Upper lobe of left lung (tissue), 4 donors: Measurements from ENCODE around the gene GUCA2B.

ENCODE experiments used
- POLR2A ChIP-seq, 4 donors: fragments of 450-650 bp; IDR thresholded peaks; one replicate each; pipeline ENCODE4 v1.5.1; 2016 to 2017; ENCODE audit warnings: antibody characterized with exemption in 4 of 4, mild to moderate bottlenecking in 2 of 4
- POLR2AphosphoS5 ChIP-seq, 2 donors: sonication (generic); formaldehyde crosslinking; IDR thresholded peaks; one replicate each; pipeline ENCODE4 v1.5.1; 2017; ENCODE audit warnings: antibody characterized with exemption in 2 of 2

DNA sequence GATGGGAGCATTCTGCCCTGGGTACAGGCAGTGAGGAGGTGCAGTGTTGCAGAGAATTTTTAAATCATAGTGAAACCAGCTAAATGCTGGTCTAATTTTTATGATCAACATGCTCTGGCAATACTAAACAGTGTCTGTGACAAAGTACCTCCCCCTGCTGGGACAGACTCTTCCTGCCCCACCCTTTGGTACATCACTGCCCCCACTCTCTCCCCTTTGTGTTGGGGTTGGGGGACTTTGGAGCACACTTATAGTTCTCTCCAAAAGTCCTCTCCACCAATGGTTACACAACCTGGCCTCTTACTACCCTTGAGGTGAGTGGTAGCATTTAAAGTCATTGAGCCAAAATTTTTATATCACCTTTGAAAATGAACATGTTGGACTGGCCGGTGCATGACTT lies 48.2 kb upstream of the GUCA2B start:
- no peak for TF ChIP-seq POLR2A (IDR thresholded peaks at IDR 0.05)
- no peak for TF ChIP-seq POLR2AphosphoS5 (IDR thresholded peaks at IDR 0.05)
